ENCODE results near the gene TMEM31. TPM values are rescaled to one million over a fixed set of nuclear protein-coding genes. Genes with fewer than 3 reads are reported as not detected.

The TMEM31 gene
- total RNA-seq, 1 donor from 2014 or later: not detected

DNA sequence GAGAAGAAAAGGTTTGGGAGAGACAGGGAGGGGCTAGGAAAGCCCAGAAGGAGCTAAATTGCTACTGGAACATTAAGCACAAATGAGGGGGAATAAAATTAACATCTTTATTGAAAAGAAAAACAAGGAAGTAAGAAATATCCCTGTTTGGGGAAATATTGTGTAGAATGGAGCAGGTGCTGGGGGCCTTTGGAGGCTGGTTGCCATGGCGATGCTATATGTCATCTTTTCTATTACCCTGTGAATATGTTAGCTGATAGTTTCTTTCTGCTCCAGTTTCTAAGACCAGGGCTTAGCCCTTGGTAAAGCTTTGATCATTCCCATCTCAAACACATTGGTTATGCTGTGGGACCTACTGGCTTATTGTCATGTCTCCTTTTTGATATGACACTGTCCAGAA is 28.7 kb downstream of the TMEM31 start:
- Histone ChIP-seq H3K27me3 (ENCODE audit: control insufficient read depth, insufficient read depth, low read length) (no peaks in the 10 kb centered on the region), H3K4me3 (ENCODE audit: low read depth, low read length) (no peak overlapping the region), H3K36me3 (ENCODE audit: control insufficient read depth, insufficient read depth, low read length) (no peaks in the 10 kb centered on the region)
- TF ChIP-seq, protein P1, sequence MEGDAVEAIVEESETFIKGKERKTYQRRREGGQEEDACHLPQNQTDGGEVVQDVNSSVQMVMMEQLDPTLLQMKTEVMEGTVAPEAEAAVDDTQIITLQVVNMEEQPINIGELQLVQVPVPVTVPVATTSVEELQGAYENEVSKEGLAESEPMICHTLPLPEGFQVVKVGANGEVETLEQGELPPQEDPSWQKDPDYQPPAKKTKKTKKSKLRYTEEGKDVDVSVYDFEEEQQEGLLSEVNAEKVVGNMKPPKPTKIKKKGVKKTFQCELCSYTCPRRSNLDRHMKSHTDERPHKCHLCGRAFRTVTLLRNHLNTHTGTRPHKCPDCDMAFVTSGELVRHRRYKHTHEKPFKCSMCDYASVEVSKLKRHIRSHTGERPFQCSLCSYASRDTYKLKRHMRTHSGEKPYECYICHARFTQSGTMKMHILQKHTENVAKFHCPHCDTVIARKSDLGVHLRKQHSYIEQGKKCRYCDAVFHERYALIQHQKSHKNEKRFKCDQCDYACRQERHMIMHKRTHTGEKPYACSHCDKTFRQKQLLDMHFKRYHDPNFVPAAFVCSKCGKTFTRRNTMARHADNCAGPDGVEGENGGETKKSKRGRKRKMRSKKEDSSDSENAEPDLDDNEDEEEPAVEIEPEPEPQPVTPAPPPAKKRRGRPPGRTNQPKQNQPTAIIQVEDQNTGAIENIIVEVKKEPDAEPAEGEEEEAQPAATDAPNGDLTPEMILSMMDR (IDR thresholded peaks at IDR 0.05; ENCODE audit: insufficient read depth, low read length, poor library complexity, severe bottlenecking): no peak
- DNase-seq (ENCODE audit: low read depth): no peak

DNA sequence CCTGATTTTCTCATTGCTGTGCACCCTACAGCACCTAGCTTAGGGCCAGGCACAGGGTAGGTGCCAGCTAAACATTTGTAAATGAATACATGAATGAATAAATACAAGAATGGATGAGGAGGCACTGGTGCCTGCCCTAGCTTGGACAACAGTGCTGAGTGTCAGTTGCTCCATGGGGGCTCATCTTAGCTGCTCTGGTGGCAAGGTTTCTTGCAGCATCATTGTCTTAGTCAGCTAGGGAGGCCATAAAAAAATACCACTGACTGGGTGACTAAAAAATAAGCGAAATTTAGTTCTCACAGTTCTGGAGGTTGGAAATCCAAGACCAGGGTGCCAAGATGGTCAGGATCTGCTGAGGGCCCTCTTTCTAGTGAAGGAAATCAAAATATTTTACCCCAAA is 31.2 kb downstream of the TMEM31 start:
- no peak overlapping the region for H3K4me3 ChIP-seq (ENCODE audit: low read depth, low read length)
- no peaks in the 10 kb centered on the region for H3K36me3 ChIP-seq (ENCODE audit: control insufficient read depth, insufficient read depth, low read length)
- H3K27me3 ChIP-seq (ENCODE audit: control insufficient read depth, insufficient read depth, low read length): no peaks in the 10 kb centered on the region
- DNase-seq (ENCODE audit: low read depth): no peak
- TF ChIP-seq, protein P1 (IDR thresholded peaks at IDR 0.05; ENCODE audit: insufficient read depth, low read length, poor library complexity, severe bottlenecking): no peak

DNA sequence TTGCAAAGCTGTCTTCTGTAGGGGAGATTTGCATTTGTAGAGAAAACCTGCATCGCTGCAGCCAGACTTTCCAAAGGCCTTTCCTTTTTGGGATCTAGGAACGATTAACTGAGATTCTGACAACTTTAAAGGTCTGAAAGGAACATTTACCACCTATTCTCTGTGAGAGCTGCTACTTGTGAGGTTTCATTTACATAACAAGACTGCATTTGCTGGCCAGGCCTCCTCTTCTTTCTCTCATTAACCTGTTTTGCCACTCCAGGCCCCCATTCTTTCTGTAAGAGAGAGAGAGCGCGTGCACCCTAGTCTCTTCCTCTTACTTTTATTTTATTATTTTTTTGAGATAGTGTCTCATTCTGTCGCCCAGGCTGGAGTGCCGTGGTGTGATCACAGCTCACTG is 31.6 kb downstream of the TMEM31 start:
- TF ChIP-seq, protein P1 (IDR thresholded peaks at IDR 0.05; ENCODE audit: insufficient read depth, low read length, poor library complexity, severe bottlenecking): no peak
- DNase-seq (ENCODE audit: low read depth): no peak
- Histone ChIP-seq H3K27me3 (ENCODE audit: control insufficient read depth, insufficient read depth, low read length) (no peaks in the 10 kb centered on the region), H3K36me3 (ENCODE audit: control insufficient read depth, insufficient read depth, low read length) (no peaks in the 10 kb centered on the region), H3K4me3 (ENCODE audit: low read depth, low read length) (no peak overlapping the region)

DNA sequence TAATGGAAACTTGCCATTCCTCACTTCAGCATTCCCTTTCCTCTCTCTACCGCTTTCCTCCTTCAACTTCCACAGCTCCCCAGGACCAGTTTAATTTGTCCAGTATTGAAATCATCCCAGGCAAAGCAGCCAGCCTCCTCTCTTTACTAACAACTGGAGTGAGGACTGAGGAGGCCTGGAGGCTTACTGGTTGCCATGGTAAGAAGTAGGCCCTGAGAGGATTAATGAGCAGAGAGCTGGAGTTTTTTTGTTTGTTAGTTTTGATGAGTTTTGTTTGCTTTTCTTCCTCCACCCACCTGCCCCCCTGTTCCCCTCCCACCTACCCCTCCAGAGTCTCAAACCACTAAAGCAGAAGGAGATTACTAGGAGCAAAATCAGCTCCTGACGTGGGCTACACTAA is 36.5 kb downstream of the TMEM31 start:
- TF ChIP-seq, protein P1 (IDR thresholded peaks at IDR 0.05; ENCODE audit: insufficient read depth, low read length, poor library complexity, severe bottlenecking): no peak

DNA sequence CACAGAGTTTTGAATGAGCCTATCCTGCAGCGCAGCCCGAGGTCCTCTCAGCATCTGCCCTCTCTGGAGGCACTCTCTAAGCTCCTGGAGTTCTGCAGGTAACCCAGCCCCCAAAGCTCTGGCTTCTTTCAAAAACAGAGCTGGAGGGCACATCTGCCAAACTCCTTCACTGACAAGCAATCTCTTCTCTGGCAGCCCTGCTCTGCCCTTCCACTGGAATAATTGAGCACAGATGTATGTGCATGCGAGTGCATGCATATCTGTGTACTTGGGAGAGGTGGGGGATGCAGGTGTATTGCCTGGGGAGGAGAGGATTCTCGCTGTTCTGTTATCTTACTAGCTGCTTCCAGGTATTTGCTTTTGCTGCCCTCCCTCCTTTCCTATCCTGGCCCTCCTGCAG is 43.7 kb downstream of the TMEM31 start:
- TF ChIP-seq, protein P1 (IDR thresholded peaks at IDR 0.05; ENCODE audit: insufficient read depth, low read length, poor library complexity, severe bottlenecking): no peak
- H3K4me3 ChIP-seq (ENCODE audit: low read depth, low read length): no peak overlapping the region
- DNase-seq (ENCODE audit: low read depth): no peak
- H3K27me3 ChIP-seq (ENCODE audit: control insufficient read depth, insufficient read depth, low read length): peaks cover 5% of the 10 kb centered on the region
- no peaks in the 10 kb centered on the region for H3K36me3 ChIP-seq (ENCODE audit: control insufficient read depth, insufficient read depth, low read length)

More for the DNA sequence above, 36.5 kb downstream of the TMEM31 start:
- Histone ChIP-seq H3K4me3 (ENCODE audit: low read depth, low read length) (no peak overlapping the region), H3K27me3 (ENCODE audit: control insufficient read depth, insufficient read depth, low read length) (peaks cover 2% of the 10 kb centered on the region), H3K36me3 (ENCODE audit: control insufficient read depth, insufficient read depth, low read length) (no peaks in the 10 kb centered on the region)
- no peak for DNase-seq (ENCODE audit: low read depth)

DNA sequence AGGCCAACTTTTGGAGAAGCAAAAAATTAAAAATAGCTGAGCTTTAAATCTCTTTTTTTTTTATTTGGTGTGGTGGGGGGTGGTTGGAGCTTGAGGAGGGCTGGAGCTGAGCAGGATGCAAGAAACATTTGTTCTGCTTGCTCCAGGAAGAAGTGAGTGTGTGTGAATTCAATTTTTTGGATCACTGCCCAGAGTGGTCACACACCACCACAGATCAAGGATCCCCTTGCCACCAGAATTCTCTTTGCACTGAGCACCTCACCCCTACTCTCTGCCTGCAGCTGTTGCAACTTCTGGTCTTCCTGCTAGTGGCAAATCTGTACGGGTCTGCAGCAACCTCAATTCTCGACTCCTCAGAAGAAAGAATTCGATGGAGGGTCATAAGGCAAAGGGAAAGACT is 46.0 kb downstream of the TMEM31 start:
- no peaks in the 10 kb centered on the region for H3K36me3 ChIP-seq (ENCODE audit: control insufficient read depth, insufficient read depth, low read length)
- no peak overlapping the region for H3K4me3 ChIP-seq (ENCODE audit: low read depth, low read length)
- TF ChIP-seq, protein P1 (IDR thresholded peaks at IDR 0.05; ENCODE audit: insufficient read depth, low read length, poor library complexity, severe bottlenecking): no peak
- DNase-seq (ENCODE audit: low read depth): no peak
- peaks cover 5% of the 10 kb centered on the region for H3K27me3 ChIP-seq (ENCODE audit: control insufficient read depth, insufficient read depth, low read length)
